HCT116 (cell line): ENCODE data around the gene BSND. TPM values are rescaled to one million over a fixed set of nuclear protein-coding genes. Genes with fewer than 3 reads are reported as not detected.

Experiments
- ATAC-seq: fragments of 200-7000 bp; cut with Tn5 transposase; 2 replicates; pipeline ENCODE4 v1.9.1; 2020; ENCODE audit warnings: mild to moderate bottlenecking, moderate library complexity
- BruUV-seq: library from RNA; stranded (reverse); fragments of 400-500 nt; replicated peaks from 2 replicates; lab custom pipeline; 2021; lab: Mats Ljungman, UMichigan
- CTCF ChIA-PET: fragments of 300-600 bp; sonication (Branson Sonifier 250); formaldehyde crosslinking; loops from one replicate; lab custom pipeline; 2021; ENCODE audit warnings: antibody characterized with exemption; lab: Charles Lee
- POLR2A ChIA-PET: fragments of 300-600, 350-600 bp; sonication (Branson Sonifier 250); formaldehyde crosslinking; loops from one replicate; lab custom pipeline; 2021; ENCODE audit warnings: antibody characterized with exemption; lab: Charles Lee
- RAD21 ChIA-PET, 2 experiments: fragments of 300-600 bp; sonication (Branson Sonifier 250); formaldehyde crosslinking; loops; one replicate each; lab custom pipeline; 2023; ENCODE audit warnings: low total read pairs in 2 of 2; ENCODE audit not compliant: uncharacterized antibody in 2 of 2, unreplicated experiment in 2 of 2, low non-redundant PET in 1 of 2; lab: Charles Lee
- DNase-seq: peaks from one replicate; pipeline ENCODE4 v3.0.0-alpha.2; 2010; ENCODE audit warnings: low read depth, low spot score
- H2AFZ ChIP-seq: fragments of 200-600 bp; shearing (Covaris generic), sonication (generic); 2 replicates; pipeline ENCODE4 v1.6.1; 2017; ENCODE audit warnings: low read depth, mixed run types, mixed read lengths, antibody characterized with exemption, low read length; ENCODE audit not compliant: poor library complexity, severe bottlenecking
- H3K27ac ChIP-seq: 2 replicates; pipeline ENCODE4 v1.5.1; 2012; ENCODE audit warnings: low read depth, low read length
- H3K27me3 ChIP-seq: fragments of 200-600 bp; sonication (generic); 2 replicates; pipeline ENCODE4 v1.6.1; 2016; ENCODE audit warnings: mixed run types, low read length, mixed read lengths; ENCODE audit not compliant: insufficient read depth
- H3K36me3 ChIP-seq, 2 experiments: fragments of 200-500 bp in 1 of 2; fragments of 200-600 bp in 1 of 2; sonication (Bioruptor generic) in 1 of 2; sonication (generic) in 1 of 2; 2 replicates each; pipeline versions ENCODE4 v1.5.1 to v1.6.1; 2014 to 2016; ENCODE audit warnings: low read length in 2 of 2, inconsistent platforms in 1 of 2, mixed read lengths in 1 of 2, mixed run types in 1 of 2; ENCODE audit not compliant: insufficient read depth in 2 of 2, control insufficient read depth in 1 of 2
- H3K4me1 ChIP-seq, 2 experiments: fragments of 200-600 bp in 1 of 2; sonication (generic) in 1 of 2; 2 replicates each; pipeline versions ENCODE4 v1.5.1 to v1.6.1; 2012 to 2017; ENCODE audit warnings: low read length in 2 of 2, inconsistent platforms in 1 of 2, mild to moderate bottlenecking in 1 of 2, mixed read lengths in 1 of 2, mixed run types in 1 of 2, moderate library complexity in 1 of 2; ENCODE audit not compliant: insufficient read depth in 2 of 2, control insufficient read depth in 1 of 2
- H3K4me2 ChIP-seq: fragments of 200-600 bp; sonication (generic); 2 replicates; pipeline ENCODE4 v1.6.1; 2017; ENCODE audit warnings: mixed run types, low read length, mixed read lengths
- H3K4me3 ChIP-seq, 2 experiments: fragments of 200-600 bp in 1 of 2; sonication (generic) in 1 of 2; replicated peaks in 1 of 2; 2 replicates each; pipeline ENCODE4 v1.5.1; 2011 to 2016; ENCODE audit warnings: low read length in 2 of 2, control low read depth in 1 of 2, low read depth in 1 of 2, mild to moderate bottlenecking in 1 of 2, mixed read lengths in 1 of 2, mixed run types in 1 of 2
- H3K79me2 ChIP-seq: fragments of 200-600 bp; sonication (generic); 2 replicates; pipeline ENCODE4 v1.6.1; 2017; ENCODE audit warnings: mild to moderate bottlenecking, mixed run types, low read length, moderate library complexity, mixed read lengths; ENCODE audit not compliant: insufficient read depth
- H3K9ac ChIP-seq: fragments of 200-600 bp; sonication (generic); 2 replicates; pipeline ENCODE4 v1.6.1; 2016; ENCODE audit warnings: low read length, mixed read lengths
- H3K9me2 ChIP-seq: fragments of 200-600 bp; sonication (generic), shearing (Covaris generic); 2 replicates; pipeline ENCODE4 v1.6.1; 2017; ENCODE audit warnings: mixed run types, mild to moderate bottlenecking, moderate library complexity; ENCODE audit not compliant: insufficient read depth
- H3K9me3 ChIP-seq, 2 experiments: fragments of 200-500 bp in 1 of 2; fragments of 200-600 bp in 1 of 2; sonication (Bioruptor generic) in 1 of 2; sonication (generic) in 1 of 2; 2 replicates each; pipeline ENCODE4 v1.6.1; 2014 to 2017; ENCODE audit warnings: low read length in 2 of 2, mixed read lengths in 2 of 2, inconsistent platforms in 1 of 2, low read depth in 1 of 2, mild to moderate bottlenecking in 1 of 2, mixed run types in 1 of 2, moderate library complexity in 1 of 2; ENCODE audit not compliant: control insufficient read depth in 1 of 2, insufficient read depth in 1 of 2
- H4K20me1 ChIP-seq: fragments of 200-600 bp; sonication (generic), shearing (Covaris generic); 2 replicates; pipeline ENCODE4 v1.6.1; 2017; ENCODE audit warnings: mixed run types, mild to moderate bottlenecking, moderate library complexity; ENCODE audit not compliant: insufficient read depth
- CBX3 ChIP-seq: IDR thresholded peaks from 2 replicates; pipeline ENCODE4 v1.6.1; 2012; ENCODE audit warnings: low read depth
- ELF1 ChIP-seq: IDR thresholded peaks from 2 replicates; pipeline ENCODE4 v1.6.1; 2012; ENCODE audit warnings: low read depth, borderline replicate concordance
- JUND ChIP-seq: IDR thresholded peaks from 2 replicates; pipeline ENCODE4 v1.6.1; 2012
- TCF7L2 ChIP-seq: IDR thresholded peaks from 2 replicates; pipeline ENCODE4 v1.7.0; 2011; ENCODE audit warnings: borderline replicate concordance, inconsistent platforms; ENCODE audit not compliant: insufficient read depth, insufficient read length; ENCODE audit errors: extremely low read depth
- YY1 ChIP-seq: IDR thresholded peaks from 2 replicates; pipeline ENCODE4 v1.6.1; 2011; ENCODE audit warnings: low read length, low read depth, moderate library complexity, mild to moderate bottlenecking; ENCODE audit not compliant: insufficient replicate concordance; ENCODE audit errors: extremely low read depth
- intact Hi-C: fragments of 100-400 bp; cut with micrococcal nuclease; formaldehyde crosslinking; loops from 2 replicates; pipeline ENCODE4 v1.10.0; 2022
- total RNA-seq: library from RNA; stranded (reverse); gene quantifications from one replicate; pipeline ENCODE4 v1.2.1, GENCODE V29; 2021; ENCODE audit not compliant: unreplicated experiment
- TF ChIP-seq, protein P1 (sequence below): IDR thresholded peaks from 2 replicates; pipeline ENCODE4 v1.6.1; 2012
- TF ChIP-seq, protein P2 (sequence below): IDR thresholded peaks from 2 replicates; pipeline ENCODE4 v1.6.1; 2012; ENCODE audit warnings: low read depth

BSND gene
- total RNA-seq, 1 experiment from 2014 or later: not detected

DNA sequence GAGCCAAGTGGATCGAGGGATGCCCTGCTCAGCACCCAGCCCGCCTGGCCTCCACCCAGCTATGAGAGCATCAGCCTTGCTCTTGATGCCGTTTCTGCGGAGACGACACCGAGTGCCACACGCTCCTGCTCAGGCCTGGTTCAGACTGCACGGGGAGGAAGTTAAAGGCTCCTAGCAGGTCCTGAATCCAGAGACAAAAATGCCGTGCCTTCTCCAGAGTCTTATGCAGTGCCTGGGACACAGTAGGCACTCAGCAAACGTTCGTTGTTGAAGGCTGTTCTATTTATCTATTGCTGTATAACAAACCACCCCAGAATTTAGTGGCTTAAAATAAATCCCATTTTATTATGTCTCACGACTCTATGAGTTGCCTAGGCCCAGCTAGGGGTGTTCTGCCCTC, 6.8 kb upstream of the BSND start:
- no peak for TF ChIP-seq YY1
- TF ChIP-seq TCF7L2: no peak
- TF ChIP-seq, protein P1, sequence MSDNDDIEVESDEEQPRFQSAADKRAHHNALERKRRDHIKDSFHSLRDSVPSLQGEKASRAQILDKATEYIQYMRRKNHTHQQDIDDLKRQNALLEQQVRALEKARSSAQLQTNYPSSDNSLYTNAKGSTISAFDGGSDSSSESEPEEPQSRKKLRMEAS: no peak
- TF ChIP-seq, protein P2, sequence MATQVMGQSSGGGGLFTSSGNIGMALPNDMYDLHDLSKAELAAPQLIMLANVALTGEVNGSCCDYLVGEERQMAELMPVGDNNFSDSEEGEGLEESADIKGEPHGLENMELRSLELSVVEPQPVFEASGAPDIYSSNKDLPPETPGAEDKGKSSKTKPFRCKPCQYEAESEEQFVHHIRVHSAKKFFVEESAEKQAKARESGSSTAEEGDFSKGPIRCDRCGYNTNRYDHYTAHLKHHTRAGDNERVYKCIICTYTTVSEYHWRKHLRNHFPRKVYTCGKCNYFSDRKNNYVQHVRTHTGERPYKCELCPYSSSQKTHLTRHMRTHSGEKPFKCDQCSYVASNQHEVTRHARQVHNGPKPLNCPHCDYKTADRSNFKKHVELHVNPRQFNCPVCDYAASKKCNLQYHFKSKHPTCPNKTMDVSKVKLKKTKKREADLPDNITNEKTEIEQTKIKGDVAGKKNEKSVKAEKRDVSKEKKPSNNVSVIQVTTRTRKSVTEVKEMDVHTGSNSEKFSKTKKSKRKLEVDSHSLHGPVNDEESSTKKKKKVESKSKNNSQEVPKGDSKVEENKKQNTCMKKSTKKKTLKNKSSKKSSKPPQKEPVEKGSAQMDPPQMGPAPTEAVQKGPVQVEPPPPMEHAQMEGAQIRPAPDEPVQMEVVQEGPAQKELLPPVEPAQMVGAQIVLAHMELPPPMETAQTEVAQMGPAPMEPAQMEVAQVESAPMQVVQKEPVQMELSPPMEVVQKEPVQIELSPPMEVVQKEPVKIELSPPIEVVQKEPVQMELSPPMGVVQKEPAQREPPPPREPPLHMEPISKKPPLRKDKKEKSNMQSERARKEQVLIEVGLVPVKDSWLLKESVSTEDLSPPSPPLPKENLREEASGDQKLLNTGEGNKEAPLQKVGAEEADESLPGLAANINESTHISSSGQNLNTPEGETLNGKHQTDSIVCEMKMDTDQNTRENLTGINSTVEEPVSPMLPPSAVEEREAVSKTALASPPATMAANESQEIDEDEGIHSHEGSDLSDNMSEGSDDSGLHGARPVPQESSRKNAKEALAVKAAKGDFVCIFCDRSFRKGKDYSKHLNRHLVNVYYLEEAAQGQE: no peak
- TF ChIP-seq ELF1: no peak
- TF ChIP-seq JUND: no peak
- no peak for TF ChIP-seq CBX3
- Histone ChIP-seq H4K20me1 (no peaks in the 10 kb centered on the region), H3K9me2 (no peaks in the 10 kb centered on the region), H3K27ac (no peak overlapping the region), H3K9me3 (no peaks in the 10 kb centered on the region), H3K27me3 (no peaks in the 10 kb centered on the region), H3K36me3 (no peaks in the 10 kb centered on the region), H3K4me2 (no peak overlapping the region), H3K9ac (no peak overlapping the region), H3K79me2 (no peaks in the 10 kb centered on the region), H3K4me3 (no peak overlapping the region), H3K4me1 (peaks cover 0 to 12% of the 10 kb centered on the region in 2 experiments; a peak in 2 of 4 replicates), H2AFZ (no peak overlapping the region)
- RAD21 ChIA-PET: no interaction called here
- BruUV-seq: no TSS peak
- intact Hi-C loops: no loop called here
- ATAC-seq: no peak
- CTCF ChIA-PET: no interaction called here
- DNase-seq: no peak
- POLR2A ChIA-PET: no interaction called here
